VCaP (cell line): ENCODE results near the gene PTGDR.

ENCODE experiments used
- H3K27ac ChIP-seq: fragments of 450-650 bp; 2 replicates; pipeline ENCODE4 v1.5.1; 2017
- TF ChIP-seq, protein P1 (sequence below): fragments of 450-650 bp; conservative IDR thresholded peaks from 2 replicates; pipeline ENCODE4 v1.5.1; 2017; ENCODE audit warnings: mild to moderate bottlenecking, moderate library complexity

The PTGDR gene

DNA sequence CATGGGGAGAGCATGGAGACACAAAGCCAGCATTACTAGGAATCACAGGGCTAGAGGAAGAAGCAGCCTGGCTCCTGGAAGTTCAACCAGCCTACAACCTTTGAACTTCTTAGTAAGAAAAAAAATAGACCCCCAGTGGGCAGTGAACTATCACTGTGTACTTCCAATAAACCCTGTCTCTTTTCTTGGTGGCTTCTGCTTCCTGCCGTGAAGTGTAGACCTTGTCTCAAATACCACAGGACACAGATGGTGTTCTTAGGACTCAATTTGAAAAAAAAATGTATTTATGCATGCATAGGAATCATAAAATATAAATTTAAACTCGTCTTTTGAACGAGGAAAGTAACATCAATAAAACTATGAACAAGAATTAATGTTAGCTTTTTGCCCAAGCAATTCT, 43.0 kb downstream of the PTGDR start:
- TF ChIP-seq, protein P1, sequence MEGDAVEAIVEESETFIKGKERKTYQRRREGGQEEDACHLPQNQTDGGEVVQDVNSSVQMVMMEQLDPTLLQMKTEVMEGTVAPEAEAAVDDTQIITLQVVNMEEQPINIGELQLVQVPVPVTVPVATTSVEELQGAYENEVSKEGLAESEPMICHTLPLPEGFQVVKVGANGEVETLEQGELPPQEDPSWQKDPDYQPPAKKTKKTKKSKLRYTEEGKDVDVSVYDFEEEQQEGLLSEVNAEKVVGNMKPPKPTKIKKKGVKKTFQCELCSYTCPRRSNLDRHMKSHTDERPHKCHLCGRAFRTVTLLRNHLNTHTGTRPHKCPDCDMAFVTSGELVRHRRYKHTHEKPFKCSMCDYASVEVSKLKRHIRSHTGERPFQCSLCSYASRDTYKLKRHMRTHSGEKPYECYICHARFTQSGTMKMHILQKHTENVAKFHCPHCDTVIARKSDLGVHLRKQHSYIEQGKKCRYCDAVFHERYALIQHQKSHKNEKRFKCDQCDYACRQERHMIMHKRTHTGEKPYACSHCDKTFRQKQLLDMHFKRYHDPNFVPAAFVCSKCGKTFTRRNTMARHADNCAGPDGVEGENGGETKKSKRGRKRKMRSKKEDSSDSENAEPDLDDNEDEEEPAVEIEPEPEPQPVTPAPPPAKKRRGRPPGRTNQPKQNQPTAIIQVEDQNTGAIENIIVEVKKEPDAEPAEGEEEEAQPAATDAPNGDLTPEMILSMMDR, result no peak
- no peak overlapping the region for H3K27ac ChIP-seq

- H3K27ac ChIP-seq, result peak overlapping the region; percentile 66; the same call in 1 of the 2 replicates
- TF ChIP-seq, protein P1, result no peak
Measured at GRCh38 chr14:52312931-52313355, 45.4 kb downstream of the PTGDR start.

GRCh38 chr14:52313462-52313861, 46.0 kb downstream of the PTGDR start:
- H3K27ac ChIP-seq, result peak overlapping the region; percentile 66
- TF ChIP-seq, protein P1, result no peak

DNA sequence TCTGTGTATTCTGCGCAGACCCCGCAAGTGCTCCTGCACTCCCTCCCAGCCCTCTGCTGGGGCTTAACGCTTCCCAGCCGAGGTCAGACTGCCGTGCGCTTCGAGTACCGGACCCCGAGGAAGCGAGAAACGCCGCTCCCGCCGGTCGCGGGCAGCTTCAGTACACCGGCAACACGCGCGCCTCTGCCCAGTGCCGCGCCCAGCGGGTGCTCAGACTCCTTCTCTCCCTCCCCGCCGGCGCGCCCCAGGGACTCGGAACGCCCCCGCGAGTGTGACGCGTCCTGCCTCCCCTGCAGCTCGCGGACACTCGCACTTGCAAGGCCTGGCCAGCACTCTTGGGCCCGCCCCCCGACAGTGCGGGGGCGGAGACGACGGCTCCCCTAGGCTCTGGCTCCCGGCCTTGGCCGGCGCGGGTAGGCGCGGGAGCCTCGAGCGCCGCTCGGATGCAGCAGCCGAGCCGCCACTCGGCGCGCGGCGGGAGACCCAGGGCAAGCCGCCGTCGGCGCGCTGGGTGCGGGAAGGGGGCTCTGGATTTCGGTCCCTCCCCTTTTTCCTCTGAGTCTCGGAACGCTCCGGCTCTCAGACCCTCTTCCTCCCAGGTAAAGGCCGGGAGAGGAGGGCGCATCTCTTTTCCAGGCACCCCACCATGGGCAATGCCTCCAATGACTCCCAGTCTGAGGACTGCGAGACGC, 46.6 kb downstream of the PTGDR start, which contains the start of gene PTGER2:
Gene PTGER2, plus strand, starts transcription at position 410 of the 692 bp plus-strand sequence. Its CDS starts 237 bp downstream, at position 647.
- H3K27ac ChIP-seq, result peak within 1 kb of the TSS; percentile 66
- TF ChIP-seq, protein P1, result no peak

- peak overlapping the region; percentile 66; the same call in 1 of the 2 replicates for H3K27ac ChIP-seq
- TF ChIP-seq, protein P1, result no peak
Measured at GRCh38 chr14:52314595-52315354, 47.3 kb downstream of the PTGDR start.

DNA sequence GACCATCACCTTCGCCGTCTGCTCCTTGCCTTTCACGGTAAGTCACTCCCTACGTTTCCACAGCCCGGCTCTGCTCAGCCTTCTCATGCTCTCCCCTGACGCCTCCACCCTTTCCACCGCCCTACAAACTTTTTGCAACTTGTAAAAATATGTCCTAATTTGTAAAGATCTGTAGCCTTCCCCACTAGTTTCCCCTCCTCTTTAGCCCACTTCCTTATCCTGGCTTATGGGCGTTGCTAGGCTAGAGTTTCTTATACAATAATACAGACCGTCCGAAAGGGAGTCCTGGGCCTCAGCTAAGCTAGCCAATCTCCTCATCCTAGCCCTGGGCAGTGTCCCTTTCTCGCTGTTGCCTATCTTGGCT, 47.8 kb downstream of the PTGDR start:
- peak overlapping the region; percentile 66; the same call in 1 of the 2 replicates for H3K27ac ChIP-seq
- TF ChIP-seq, protein P1, result no peak

DNA sequence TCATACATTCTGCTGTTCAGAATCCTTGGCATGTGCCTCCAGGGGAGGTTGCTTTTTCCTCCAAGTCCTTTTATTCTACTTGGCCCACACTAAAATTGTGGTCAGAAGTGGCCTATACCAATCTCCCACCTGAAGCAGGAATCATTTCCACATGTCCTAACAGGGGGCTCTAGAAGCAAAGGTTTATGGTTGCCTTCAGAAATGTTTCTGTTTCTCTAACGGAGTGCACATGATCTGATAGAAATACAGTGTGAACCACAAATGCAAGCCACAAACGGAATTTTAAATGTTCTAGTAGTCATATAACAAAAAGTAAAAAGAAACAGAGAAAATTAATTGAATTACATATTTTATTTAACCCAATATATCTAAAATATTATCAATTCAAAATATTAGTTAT, 50.6 kb downstream of the PTGDR start:
- TF ChIP-seq, protein P1, result no peak
- no peak overlapping the region for H3K27ac ChIP-seq
